ENCODE data around the gene PTPRG. TPM values are rescaled to one million over a fixed set of nuclear protein-coding genes. Genes with fewer than 3 reads are reported as not detected.

The PTPRG gene
- polyA plus RNA-seq, 2 donors = 1.1 to 1.6 TPM

DNA sequence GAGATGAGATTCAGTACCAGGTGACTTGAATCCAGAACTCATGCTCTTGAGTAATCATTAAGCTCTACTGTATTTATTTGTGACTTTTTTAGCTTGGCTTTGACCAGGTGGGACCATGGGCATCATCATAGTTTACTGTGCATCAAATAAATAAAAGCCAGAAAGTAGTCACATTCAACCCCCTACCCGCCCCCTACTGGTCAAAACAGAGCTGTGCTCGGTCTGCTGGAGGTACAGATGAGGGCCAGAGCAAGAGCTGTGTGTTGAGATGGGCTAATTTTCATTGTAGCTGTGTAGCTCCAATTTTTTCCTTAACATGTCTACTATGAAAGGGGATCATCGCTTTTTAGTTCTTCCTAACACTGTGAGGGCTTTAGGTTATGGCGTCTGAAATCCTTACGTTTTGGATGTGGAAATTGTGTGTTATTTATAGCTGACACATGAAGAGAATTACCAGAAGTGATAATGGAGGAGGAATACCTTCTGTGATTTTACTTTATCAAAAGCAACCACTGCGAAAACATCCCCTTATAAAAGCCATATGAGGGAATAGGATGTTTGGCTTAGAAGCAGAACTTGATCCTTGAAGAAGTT is 375.1 kb downstream of the PTPRG start:
- no peak overlapping the region for H3K27ac ChIP-seq (ENCODE audit: low read depth in 2 of 2, low read length in 1 of 2)
- H3K9me3 ChIP-seq (ENCODE audit: control insufficient read depth in 2 of 2, insufficient read depth in 1 of 2, low read depth in 1 of 2, low read length in 1 of 2) = no peaks in the 10 kb centered on the region
- no peaks in the 10 kb centered on the region for H3K27me3 ChIP-seq (ENCODE audit: control insufficient read depth in 1 of 2, insufficient read depth in 2 of 2, low read length in 2 of 2)
- H3K36me3 ChIP-seq (ENCODE audit: control insufficient read depth in 2 of 2, insufficient read depth in 2 of 2, low read length in 1 of 2) = no peaks in the 10 kb centered on the region
- WGBS, 2 donors = 82% methylated on average over 6 of the region's 6 CpGs
- H3K4me1 ChIP-seq (ENCODE audit: control insufficient read depth in 2 of 2, insufficient read depth in 2 of 2, low read length in 1 of 2) = no peaks in the 10 kb centered on the region
- H3K4me3 ChIP-seq (ENCODE audit: low read depth in 1 of 2, low read length in 2 of 2) = no peak overlapping the region

DNA sequence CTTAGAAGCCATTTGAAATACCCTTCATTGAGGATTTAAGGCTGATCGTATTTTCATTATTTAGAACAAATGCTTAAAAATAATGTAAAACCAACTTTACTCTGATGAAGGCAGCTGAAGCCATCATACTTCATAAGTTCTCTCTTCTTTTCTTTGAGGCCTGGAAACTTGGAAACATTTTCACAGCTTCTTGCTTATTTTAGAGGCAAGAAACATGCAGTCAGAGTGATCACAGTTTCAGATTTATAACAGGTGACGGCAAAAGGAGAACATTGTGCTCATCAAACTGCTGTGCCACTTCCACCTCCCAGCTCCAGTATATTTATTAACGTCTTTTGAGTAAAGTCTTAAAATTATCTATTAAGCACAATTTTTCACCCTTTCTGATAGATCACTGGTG is 376.1 kb downstream of the PTPRG start:
- no peak overlapping the region for H3K4me3 ChIP-seq (ENCODE audit: low read depth in 1 of 2, low read length in 2 of 2)
- WGBS, 2 donors = 85 to 86% methylated on average over 3 of the region's 3 CpGs

DNA sequence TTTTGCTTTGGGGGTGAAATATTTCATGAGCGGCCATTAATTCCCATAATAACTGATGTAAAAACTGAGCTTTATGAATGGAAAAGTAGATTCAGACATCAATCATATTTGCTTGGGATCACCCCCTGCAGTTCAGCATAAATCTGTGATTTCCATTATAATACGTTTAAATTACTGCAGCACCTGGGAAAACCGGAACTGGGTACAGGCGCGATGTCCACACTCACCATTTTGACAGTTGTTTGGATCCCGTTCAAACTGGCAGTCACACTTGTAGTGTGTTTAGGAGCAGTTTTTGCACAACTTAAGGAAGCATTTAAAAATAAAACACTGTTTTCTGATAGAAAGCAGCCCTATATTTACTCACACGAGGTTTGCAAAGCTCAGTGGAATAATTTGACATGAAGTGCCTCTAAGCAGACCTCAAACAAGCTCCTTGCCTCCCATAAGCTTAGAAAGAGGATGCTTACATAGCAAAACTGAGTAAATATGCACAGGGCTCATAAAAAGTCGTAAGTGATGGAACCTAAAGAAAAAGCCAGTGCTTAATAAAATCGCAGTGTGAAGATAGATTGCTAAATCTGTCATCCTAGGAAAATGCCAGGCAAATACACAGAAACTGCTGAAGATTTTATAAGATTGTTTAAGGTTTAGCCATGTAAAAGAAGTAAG is 377.6 kb downstream of the PTPRG start:
- Histone ChIP-seq H3K27ac (ENCODE audit: low read depth in 2 of 2, low read length in 1 of 2) (no peak overlapping the region), H3K4me1 (ENCODE audit: control insufficient read depth in 2 of 2, insufficient read depth in 2 of 2, low read length in 1 of 2) (no peaks in the 10 kb centered on the region), H3K4me3 (ENCODE audit: low read depth in 1 of 2, low read length in 2 of 2) (no peak overlapping the region), H3K36me3 (ENCODE audit: control insufficient read depth in 2 of 2, insufficient read depth in 2 of 2, low read length in 1 of 2) (no peaks in the 10 kb centered on the region), H3K9me3 (ENCODE audit: control insufficient read depth in 2 of 2, insufficient read depth in 1 of 2, low read depth in 1 of 2, low read length in 1 of 2) (peaks cover 0 to 2% of the 10 kb centered on the region in 2 donors), H3K27me3 (ENCODE audit: control insufficient read depth in 1 of 2, insufficient read depth in 2 of 2, low read length in 2 of 2) (no peaks in the 10 kb centered on the region)
- 71 to 75% methylated on average over 9 of the region's 9 CpGs for WGBS, 2 donors

More for the DNA sequence above, 376.1 kb downstream of the PTPRG start:
- H3K27ac ChIP-seq (ENCODE audit: low read depth in 2 of 2, low read length in 1 of 2) = no peak overlapping the region
- H3K9me3 ChIP-seq (ENCODE audit: control insufficient read depth in 2 of 2, insufficient read depth in 1 of 2, low read depth in 1 of 2, low read length in 1 of 2) = no peaks in the 10 kb centered on the region
- no peaks in the 10 kb centered on the region for H3K36me3 ChIP-seq (ENCODE audit: control insufficient read depth in 2 of 2, insufficient read depth in 2 of 2, low read length in 1 of 2)
- H3K4me1 ChIP-seq (ENCODE audit: control insufficient read depth in 2 of 2, insufficient read depth in 2 of 2, low read length in 1 of 2) = no peaks in the 10 kb centered on the region
- H3K27me3 ChIP-seq (ENCODE audit: control insufficient read depth in 1 of 2, insufficient read depth in 2 of 2, low read length in 2 of 2) = no peaks in the 10 kb centered on the region

DNA sequence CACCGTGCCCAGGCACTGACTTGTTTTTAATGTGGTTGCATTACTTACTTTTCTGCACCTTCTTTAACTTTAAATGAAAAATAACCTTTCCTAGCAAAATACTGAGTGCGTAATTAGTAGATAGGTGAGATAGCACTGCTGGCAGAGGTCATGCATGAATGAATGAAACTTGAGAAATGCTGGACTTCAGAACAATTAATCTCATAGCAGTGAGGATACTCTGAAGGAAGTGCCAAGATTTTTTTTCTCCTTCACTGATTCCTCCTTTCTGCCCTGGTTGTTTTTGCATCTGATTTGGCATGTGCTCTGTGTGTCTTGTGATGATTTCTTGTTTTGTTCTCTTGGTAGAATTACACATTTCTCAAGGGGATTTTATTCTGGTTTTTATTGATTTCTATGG is 378.9 kb downstream of the PTPRG start:
- Histone ChIP-seq H3K27ac (ENCODE audit: low read depth in 2 of 2, low read length in 1 of 2) (no peak overlapping the region), H3K4me3 (ENCODE audit: low read depth in 1 of 2, low read length in 2 of 2) (no peak overlapping the region), H3K27me3 (ENCODE audit: control insufficient read depth in 1 of 2, insufficient read depth in 2 of 2, low read length in 2 of 2) (no peaks in the 10 kb centered on the region), H3K4me1 (ENCODE audit: control insufficient read depth in 2 of 2, insufficient read depth in 2 of 2, low read length in 1 of 2) (no peaks in the 10 kb centered on the region), H3K9me3 (ENCODE audit: control insufficient read depth in 2 of 2, insufficient read depth in 1 of 2, low read depth in 1 of 2, low read length in 1 of 2) (peaks cover 0 to 2% of the 10 kb centered on the region in 2 donors), H3K36me3 (ENCODE audit: control insufficient read depth in 2 of 2, insufficient read depth in 2 of 2, low read length in 1 of 2) (no peaks in the 10 kb centered on the region)
- 92 to 95% methylated on average over 2 of the region's 2 CpGs for WGBS, 2 donors

DNA sequence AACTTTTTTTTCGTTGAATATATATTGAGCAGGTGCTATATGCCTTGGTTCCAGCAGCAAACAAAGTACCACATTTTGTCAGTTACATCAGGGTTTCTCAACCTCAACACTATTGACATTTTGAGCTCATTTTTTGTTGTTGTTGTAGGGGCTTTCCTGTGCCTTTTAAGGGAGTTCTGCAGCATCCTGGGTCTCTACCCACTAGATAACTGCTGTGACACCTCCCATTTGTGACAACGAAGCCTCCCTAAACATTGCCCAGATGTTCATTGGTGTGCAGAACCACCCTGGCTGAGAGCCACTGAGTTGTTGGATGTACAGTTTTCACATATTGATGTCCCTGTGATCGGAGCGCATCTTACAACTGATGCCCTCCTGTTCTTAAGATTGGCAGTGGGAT is 382.6 kb downstream of the PTPRG start:
- H3K4me1 ChIP-seq (ENCODE audit: control insufficient read depth in 2 of 2, insufficient read depth in 2 of 2, low read length in 1 of 2) = no peaks in the 10 kb centered on the region
- 94 to 95% methylated on average over 4 of the region's 4 CpGs for WGBS, 2 donors
- no peaks in the 10 kb centered on the region for H3K36me3 ChIP-seq (ENCODE audit: control insufficient read depth in 2 of 2, insufficient read depth in 2 of 2, low read length in 1 of 2)
- peaks cover 0 to 2% of the 10 kb centered on the region in 2 donors for H3K9me3 ChIP-seq (ENCODE audit: control insufficient read depth in 2 of 2, insufficient read depth in 1 of 2, low read depth in 1 of 2, low read length in 1 of 2)
- no peak overlapping the region for H3K4me3 ChIP-seq (ENCODE audit: low read depth in 1 of 2, low read length in 2 of 2)
- H3K27me3 ChIP-seq (ENCODE audit: control insufficient read depth in 1 of 2, insufficient read depth in 2 of 2, low read length in 2 of 2) = no peaks in the 10 kb centered on the region
- H3K27ac ChIP-seq (ENCODE audit: low read depth in 2 of 2, low read length in 1 of 2) = no peak overlapping the region

DNA sequence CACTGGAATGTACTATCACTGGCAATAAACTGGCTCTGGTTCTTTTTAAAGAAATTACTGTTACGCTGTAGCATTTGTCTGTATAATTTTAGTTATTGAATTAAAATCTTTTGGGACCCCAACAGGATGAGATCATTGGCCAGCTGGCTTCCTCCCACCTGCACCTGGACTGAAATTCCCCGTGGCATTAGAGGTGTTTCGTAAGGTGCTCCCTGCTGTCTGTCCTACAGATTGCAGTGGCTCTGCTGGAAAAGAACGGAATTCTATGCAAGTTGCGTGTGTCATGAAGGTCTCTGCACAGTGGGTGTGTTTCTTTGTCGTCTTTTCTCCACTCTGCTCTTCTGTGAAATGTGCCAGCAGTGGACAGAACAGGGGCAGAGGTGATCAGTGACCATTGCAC is 383.4 kb downstream of the PTPRG start:
- H3K9me3 ChIP-seq (ENCODE audit: control insufficient read depth in 2 of 2, insufficient read depth in 1 of 2, low read depth in 1 of 2, low read length in 1 of 2) = peaks cover 0 to 2% of the 10 kb centered on the region in 2 donors
- H3K36me3 ChIP-seq (ENCODE audit: control insufficient read depth in 2 of 2, insufficient read depth in 2 of 2, low read length in 1 of 2) = no peaks in the 10 kb centered on the region
- H3K27me3 ChIP-seq (ENCODE audit: control insufficient read depth in 1 of 2, insufficient read depth in 2 of 2, low read length in 2 of 2) = no peaks in the 10 kb centered on the region
- no peak overlapping the region for H3K27ac ChIP-seq (ENCODE audit: low read depth in 2 of 2, low read length in 1 of 2)
- 89% methylated on average over 6 of the region's 6 CpGs for WGBS, 2 donors
- no peak overlapping the region for H3K4me3 ChIP-seq (ENCODE audit: low read depth in 1 of 2, low read length in 2 of 2)
- no peaks in the 10 kb centered on the region for H3K4me1 ChIP-seq (ENCODE audit: control insufficient read depth in 2 of 2, insufficient read depth in 2 of 2, low read length in 1 of 2)

DNA sequence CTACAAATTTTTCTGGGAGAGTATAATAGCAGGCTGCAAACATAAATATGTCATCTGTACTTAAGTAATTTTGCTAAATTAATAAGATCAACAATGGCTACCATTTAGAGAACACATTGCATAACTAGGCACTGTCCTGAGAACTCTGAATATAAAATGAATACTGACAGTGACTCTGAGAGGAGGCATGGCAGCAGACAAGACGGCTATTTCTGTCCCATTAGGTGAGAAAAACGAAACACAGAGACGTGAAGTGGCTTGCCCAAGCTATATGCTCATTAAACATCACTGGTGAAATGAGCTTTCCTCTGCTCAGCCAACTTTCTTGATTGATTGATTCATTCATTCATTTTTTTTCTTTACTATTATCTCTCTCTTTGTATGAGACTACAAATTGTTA is 384.3 kb downstream of the PTPRG start:
- WGBS, 2 donors = 43 to 51% methylated on average over 3 of the region's 3 CpGs
- H3K27me3 ChIP-seq (ENCODE audit: control insufficient read depth in 1 of 2, insufficient read depth in 2 of 2, low read length in 2 of 2) = no peaks in the 10 kb centered on the region

DNA sequence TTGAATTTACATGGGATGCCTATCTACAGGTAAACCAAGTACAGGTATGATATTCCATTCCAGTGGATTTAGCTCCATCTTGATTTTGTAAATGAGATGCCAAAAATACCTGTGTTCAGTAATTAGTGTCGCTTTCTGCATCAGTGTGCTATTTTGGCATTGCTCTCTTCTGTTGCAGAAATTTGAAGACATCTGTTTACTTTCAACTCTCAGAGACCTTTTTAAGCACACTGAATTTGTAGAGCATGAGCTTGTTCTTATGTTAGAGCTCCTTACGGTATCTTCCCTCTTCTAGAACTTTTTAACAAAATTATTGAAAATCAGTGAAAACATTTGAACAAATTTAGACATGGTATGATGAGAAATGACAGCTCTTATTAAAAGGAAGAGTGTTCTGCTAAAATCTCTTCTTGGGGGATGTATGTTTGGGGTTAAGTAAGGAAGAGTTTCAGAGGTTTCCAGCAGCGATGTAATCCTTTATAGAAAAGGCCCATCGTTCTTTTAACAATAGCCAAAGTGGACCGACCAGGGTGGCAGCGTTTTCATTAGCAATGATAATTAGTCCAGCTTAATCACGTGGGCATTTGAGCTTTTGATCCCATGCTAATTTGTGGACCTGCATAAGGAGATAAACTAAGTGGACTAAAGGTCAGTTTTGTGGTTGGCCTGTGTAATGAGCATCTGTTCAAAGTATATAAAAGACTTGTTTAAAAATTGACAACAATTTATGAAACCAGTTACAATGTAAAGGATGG is 385.4 kb downstream of the PTPRG start:
- 75 to 76% methylated on average over 7 of the region's 7 CpGs for WGBS, 2 donors

More for the DNA sequence above, 384.3 kb downstream of the PTPRG start:
- Histone ChIP-seq H3K4me3 (ENCODE audit: low read depth in 1 of 2, low read length in 2 of 2) (no peak overlapping the region), H3K36me3 (ENCODE audit: control insufficient read depth in 2 of 2, insufficient read depth in 2 of 2, low read length in 1 of 2) (no peaks in the 10 kb centered on the region), H3K4me1 (ENCODE audit: control insufficient read depth in 2 of 2, insufficient read depth in 2 of 2, low read length in 1 of 2) (no peaks in the 10 kb centered on the region), H3K9me3 (ENCODE audit: control insufficient read depth in 2 of 2, insufficient read depth in 1 of 2, low read depth in 1 of 2, low read length in 1 of 2) (peaks cover 0 to 2% of the 10 kb centered on the region in 2 donors), H3K27ac (ENCODE audit: low read depth in 2 of 2, low read length in 1 of 2) (no peak overlapping the region)

DNA sequence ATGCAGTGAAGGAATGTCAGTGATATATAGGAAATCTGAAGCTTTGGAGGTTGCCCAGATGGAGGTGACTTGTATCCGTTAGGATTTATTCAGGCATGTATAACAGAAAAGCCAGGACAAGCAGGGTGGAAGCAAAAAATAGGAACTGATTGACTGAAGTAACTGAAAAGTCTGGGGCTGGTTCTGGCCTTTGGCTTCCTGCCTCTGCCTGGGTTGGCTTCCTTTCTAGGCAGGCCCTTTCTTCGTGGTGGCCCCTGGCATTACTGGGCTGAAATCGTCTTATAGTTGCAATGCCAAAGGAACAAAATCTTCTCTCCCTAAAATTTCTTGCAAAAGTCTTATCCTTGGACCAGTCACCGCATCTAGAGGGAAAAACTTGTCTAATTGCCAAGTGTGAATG is 386.1 kb downstream of the PTPRG start:
- Histone ChIP-seq H3K9me3 (ENCODE audit: control insufficient read depth in 2 of 2, insufficient read depth in 1 of 2, low read depth in 1 of 2, low read length in 1 of 2) (peaks cover 0 to 2% of the 10 kb centered on the region in 2 donors), H3K4me1 (ENCODE audit: control insufficient read depth in 2 of 2, insufficient read depth in 2 of 2, low read length in 1 of 2) (no peaks in the 10 kb centered on the region), H3K4me3 (ENCODE audit: low read depth in 1 of 2, low read length in 2 of 2) (no peak overlapping the region), H3K27me3 (ENCODE audit: control insufficient read depth in 1 of 2, insufficient read depth in 2 of 2, low read length in 2 of 2) (no peaks in the 10 kb centered on the region), H3K36me3 (ENCODE audit: control insufficient read depth in 2 of 2, insufficient read depth in 2 of 2, low read length in 1 of 2) (no peaks in the 10 kb centered on the region), H3K27ac (ENCODE audit: low read depth in 2 of 2, low read length in 1 of 2) (no peak overlapping the region)
- 69 to 74% methylated on average over 4 of the region's 4 CpGs for whole genome bisulfite sequencing, 2 donors

More for the DNA sequence above, 385.4 kb downstream of the PTPRG start:
- no peak overlapping the region for H3K4me3 ChIP-seq (ENCODE audit: low read depth in 1 of 2, low read length in 2 of 2)
- no peaks in the 10 kb centered on the region for H3K36me3 ChIP-seq (ENCODE audit: control insufficient read depth in 2 of 2, insufficient read depth in 2 of 2, low read length in 1 of 2)
- no peak overlapping the region for H3K27ac ChIP-seq (ENCODE audit: low read depth in 2 of 2, low read length in 1 of 2)
- no peaks in the 10 kb centered on the region for H3K27me3 ChIP-seq (ENCODE audit: control insufficient read depth in 1 of 2, insufficient read depth in 2 of 2, low read length in 2 of 2)
- H3K9me3 ChIP-seq (ENCODE audit: control insufficient read depth in 2 of 2, insufficient read depth in 1 of 2, low read depth in 1 of 2, low read length in 1 of 2) = peaks cover 0 to 2% of the 10 kb centered on the region in 2 donors
- H3K4me1 ChIP-seq (ENCODE audit: control insufficient read depth in 2 of 2, insufficient read depth in 2 of 2, low read length in 1 of 2) = no peaks in the 10 kb centered on the region
